Endothelial cell of umbilical vein (primary cell): ENCODE results near the gene CARS1.

Source experiments
- POLR2A ChIP-seq: IDR thresholded peaks from 2 replicates; pipeline ENCODE4 v1.6.1; 2012; ENCODE audit warnings: low read depth, mild to moderate bottlenecking, control low read depth, low read length
- TF ChIP-seq, protein P1 (sequence below), 2 donors: IDR thresholded peaks; 1 replicate in 1 of 2; 2 replicates in 1 of 2; pipeline ENCODE4 v1.5.1; 2011; ENCODE audit warnings: low read length in 2 of 2, mild to moderate bottlenecking in 2 of 2, moderate library complexity in 2 of 2, control low read depth in 1 of 2, inconsistent platforms in 1 of 2, low read depth in 1 of 2; ENCODE audit not compliant: insufficient read depth in 1 of 2; ENCODE audit errors: extremely low read depth in 1 of 2

DNA sequence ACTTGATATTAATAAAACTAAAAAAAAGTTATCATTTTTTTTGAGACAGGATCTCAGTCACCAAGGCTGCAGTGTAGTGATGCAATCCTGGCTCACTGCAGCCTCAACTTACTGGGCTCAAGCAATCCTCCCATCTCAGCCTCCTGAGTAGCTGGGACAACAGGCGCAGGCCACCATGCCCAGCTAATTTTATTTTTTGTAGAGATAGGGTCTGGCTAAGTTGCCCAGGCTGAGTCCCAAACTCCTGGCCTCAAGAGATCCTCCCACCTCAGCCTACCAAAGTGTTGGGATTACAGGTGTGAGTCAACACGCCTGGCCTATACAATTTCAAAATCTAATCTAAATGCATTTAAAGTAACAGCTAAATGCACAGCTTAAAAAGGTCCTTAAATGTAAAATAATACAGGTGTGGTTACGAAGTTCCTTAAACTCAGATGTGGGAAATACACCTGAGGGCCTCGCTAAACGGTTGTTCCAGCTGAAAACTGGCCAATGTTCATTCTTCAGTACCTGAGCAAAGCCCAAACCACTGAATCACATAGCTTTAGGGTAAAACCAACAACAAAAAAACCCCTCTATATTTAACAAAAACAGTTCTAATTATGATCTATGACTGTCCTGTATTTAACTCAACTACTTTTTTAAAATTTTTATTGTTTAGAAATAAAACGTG lies 76.9 kb downstream of the CARS1 start:
- TF ChIP-seq, protein P1, sequence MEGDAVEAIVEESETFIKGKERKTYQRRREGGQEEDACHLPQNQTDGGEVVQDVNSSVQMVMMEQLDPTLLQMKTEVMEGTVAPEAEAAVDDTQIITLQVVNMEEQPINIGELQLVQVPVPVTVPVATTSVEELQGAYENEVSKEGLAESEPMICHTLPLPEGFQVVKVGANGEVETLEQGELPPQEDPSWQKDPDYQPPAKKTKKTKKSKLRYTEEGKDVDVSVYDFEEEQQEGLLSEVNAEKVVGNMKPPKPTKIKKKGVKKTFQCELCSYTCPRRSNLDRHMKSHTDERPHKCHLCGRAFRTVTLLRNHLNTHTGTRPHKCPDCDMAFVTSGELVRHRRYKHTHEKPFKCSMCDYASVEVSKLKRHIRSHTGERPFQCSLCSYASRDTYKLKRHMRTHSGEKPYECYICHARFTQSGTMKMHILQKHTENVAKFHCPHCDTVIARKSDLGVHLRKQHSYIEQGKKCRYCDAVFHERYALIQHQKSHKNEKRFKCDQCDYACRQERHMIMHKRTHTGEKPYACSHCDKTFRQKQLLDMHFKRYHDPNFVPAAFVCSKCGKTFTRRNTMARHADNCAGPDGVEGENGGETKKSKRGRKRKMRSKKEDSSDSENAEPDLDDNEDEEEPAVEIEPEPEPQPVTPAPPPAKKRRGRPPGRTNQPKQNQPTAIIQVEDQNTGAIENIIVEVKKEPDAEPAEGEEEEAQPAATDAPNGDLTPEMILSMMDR (IDR thresholded peaks at IDR 0.05; ENCODE audit: extremely low read depth in 1 of 2, insufficient read depth in 1 of 2, low read depth in 1 of 2, low read length in 2 of 2), result no peak
- TF ChIP-seq POLR2A, result no peak
